H1 (cell line): ENCODE measurements around the gene OR1J4. TPM values are rescaled to one million over a fixed set of nuclear protein-coding genes. Genes with fewer than 3 reads are reported as not detected.

Experiments
- CHD1 ChIP-seq: IDR thresholded peaks from 2 replicates; pipeline ENCODE4 v1.6.1; 2012; ENCODE audit warnings: low read depth, low read length, improper control_type of control experiment
- RXRA ChIP-seq: IDR thresholded peaks from 2 replicates; pipeline ENCODE4 v1.6.1; 2011; ENCODE audit warnings: low read depth, mild to moderate bottlenecking, low read length, moderate library complexity; ENCODE audit not compliant: insufficient read depth
- SIX5 ChIP-seq: IDR thresholded peaks from 2 replicates; pipeline ENCODE4 v1.6.1; 2011; ENCODE audit warnings: mild to moderate bottlenecking, low read depth, low read length
- TAF1 ChIP-seq: IDR thresholded peaks from 2 replicates; pipeline ENCODE4 v1.6.1; 2011; ENCODE audit warnings: mild to moderate bottlenecking, low read depth, low read length
- polyA plus RNA-seq, 7 experiments: library from polyadenylated mRNA; depleted of rRNA in 3 of 7; stranded (reverse) in 5 of 7; unstranded in 2 of 7; fragments of >200 nt in 5 of 7; fragments of 200-250 nt in 2 of 7; gene quantifications; 1 replicate in 5 of 7; 2 replicates in 1 of 7; 4 replicates in 1 of 7; pipeline versions ENCODE4 v1.2.1 to v1.2.3, GENCODE V29; 2011 to 2013; ENCODE audit warnings: missing spikeins in 2 of 7, mixed read lengths in 2 of 7
- total RNA-seq: library from RNA; stranded (reverse); fragmentation: NEBNext Ultra II Directional; extraction: Animal tissue kit (Norgen Biotek cat#: 25700); gene quantifications from 2 replicates; pipeline ENCODE4 v1.2.1, GENCODE V29; 2021

The OR1J4 gene
- total and polyA plus RNA-seq, 2 of the 8 experiments (the other 6 are each of a cell fraction or from before 2014, with no cell fraction given), result not detected

DNA sequence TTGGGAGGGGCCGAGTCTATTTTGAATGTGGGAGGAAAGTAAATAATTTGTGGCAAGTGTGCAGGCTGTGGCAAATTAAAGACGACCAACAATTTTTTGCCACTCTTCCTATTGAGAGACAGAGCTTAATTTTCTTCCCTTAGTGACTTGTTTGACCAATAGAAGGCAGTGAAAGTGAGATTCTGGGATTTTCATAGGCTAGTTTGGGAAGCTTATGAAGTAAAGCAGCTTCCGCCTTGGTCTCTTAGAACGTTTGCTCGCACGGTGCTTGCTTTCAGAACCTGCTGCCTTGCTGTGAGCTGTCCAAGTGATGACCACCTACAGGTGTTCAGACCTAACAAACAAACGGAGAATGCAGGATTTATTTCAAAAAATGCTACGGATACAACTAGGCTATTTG lies 27.3 kb downstream of the OR1J4 start (continued):
- TF ChIP-seq RXRA, result no peak
- no peak for TF ChIP-seq CHD1
- TF ChIP-seq TAF1, result no peak
- TF ChIP-seq SIX5, result no peak
